ENCODE data around the gene STRIP1.
A peak's percentile ranks its signal among the peaks of the same experiment; 100 is the strongest.
"Not testable (repeated sequence)": the region's sequence is repeated elsewhere in the genome, so short reads cannot be mapped to it uniquely, and the experiment has no call there.

Gene STRIP1

DNA sequence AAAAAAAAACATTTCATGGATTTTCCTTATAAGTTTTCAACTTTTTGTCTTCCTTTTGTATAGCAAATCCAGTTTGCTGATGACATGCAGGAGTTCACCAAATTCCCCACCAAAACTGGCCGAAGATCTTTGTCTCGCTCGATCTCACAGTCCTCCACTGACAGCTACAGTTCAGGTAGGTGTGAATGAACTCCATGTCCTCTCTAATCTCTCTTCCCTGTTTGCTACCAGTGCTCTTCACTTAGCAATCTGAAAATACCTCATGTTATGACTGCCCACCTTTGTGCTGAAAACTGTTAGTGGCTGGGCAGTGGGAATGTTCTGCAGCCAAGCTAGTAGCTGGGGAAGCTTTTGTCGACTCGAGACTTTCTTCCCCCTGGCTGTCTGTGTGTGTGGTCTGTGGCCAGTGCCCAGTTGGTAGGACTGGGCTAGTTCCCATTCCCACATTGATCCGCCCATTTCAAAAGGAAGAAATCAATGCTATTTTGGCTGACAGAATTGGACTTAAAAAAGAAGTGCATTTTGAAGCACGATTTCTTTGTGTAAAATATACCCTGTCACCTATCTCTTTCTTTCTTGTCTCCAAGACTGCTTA, 25.4 kb upstream of the STRIP1 start:
- no peak for DNase-seq (ENCODE audit: low spot score)
- no peak for FAIRE-seq

- peak; percentile 52 for DNase-seq (ENCODE audit: low spot score)
- FAIRE-seq, result no peak
These were observed 22.8 kb upstream of the STRIP1 start for GRCh38 chr1:110011527-110012041.

GRCh38 chr1:110012100-110012780, 22.2 kb upstream of the STRIP1 start:
- no peak for FAIRE-seq

GRCh38 chr1:110017792-110018191, 16.6 kb upstream of the STRIP1 start:
- FAIRE-seq (no peak), DNase-seq (ENCODE audit: low spot score) (no peak)

More at GRCh38 chr1:110012100-110012780, 22.2 kb upstream of the STRIP1 start:
- no peak for DNase-seq (ENCODE audit: low spot score)

GRCh38 chr1:110018396-110018795, 16.0 kb upstream of the STRIP1 start:
- no peak for DNase-seq (ENCODE audit: low spot score)
- no peak for FAIRE-seq

- FAIRE-seq (no peak), DNase-seq (ENCODE audit: low spot score) (no peak)
These were observed 14.7 kb upstream of the STRIP1 start for GRCh38 chr1:110019770-110020169.

DNA sequence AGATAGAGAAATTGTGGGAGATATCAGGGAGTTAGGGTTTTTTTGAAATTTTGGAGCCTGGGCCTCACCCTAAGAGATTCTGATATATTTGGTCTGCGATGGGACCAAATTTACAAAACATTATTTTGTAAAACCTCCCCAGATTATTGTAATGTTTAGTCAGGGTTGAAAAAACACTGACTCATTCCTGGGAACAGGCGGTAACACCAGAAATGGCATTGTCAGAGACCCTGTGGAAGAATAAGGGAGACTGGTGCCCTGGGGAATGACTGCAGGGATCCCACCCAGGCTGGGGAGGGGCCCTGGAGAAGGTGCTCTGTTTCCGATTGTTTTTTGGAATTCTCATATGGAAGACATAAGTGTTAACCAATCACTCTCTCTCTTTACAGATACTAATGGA, 13.1 kb upstream of the STRIP1 start:
- FAIRE-seq (no peak), DNase-seq (ENCODE audit: low spot score) (no peak)

- DNase-seq (ENCODE audit: low spot score), result no peak
- peak; percentile 23 for FAIRE-seq
These were observed 9.8 kb upstream of the STRIP1 start for GRCh38 chr1:110024613-110025012.

DNA sequence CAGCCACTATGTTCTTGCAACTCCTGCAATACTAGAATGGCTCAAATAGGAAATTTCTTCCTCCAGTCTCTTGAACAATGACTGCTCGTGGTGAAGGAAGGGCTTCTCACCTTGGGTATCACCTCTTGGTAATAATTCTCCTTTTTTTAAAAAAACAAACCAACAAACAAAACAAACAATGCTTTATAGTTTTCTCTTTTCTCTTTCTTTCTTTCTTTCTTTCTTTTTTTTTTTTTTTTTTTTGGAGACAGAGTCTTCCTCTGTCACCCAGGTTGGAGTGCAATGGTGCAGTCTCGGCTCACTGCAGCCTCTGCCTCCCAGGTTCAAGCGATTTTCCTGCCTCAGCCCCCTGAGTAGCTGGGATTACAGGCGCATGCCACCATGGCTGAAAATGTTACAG, 3.7 kb upstream of the STRIP1 start:
- DNase-seq (ENCODE audit: low spot score); FAIRE-seq: not testable (repeated sequence)

GRCh38 chr1:110032327-110032726, 2.1 kb upstream of the STRIP1 start:
- no peak for DNase-seq (ENCODE audit: low spot score)
- FAIRE-seq, result no peak

- DNase-seq (ENCODE audit: low spot score) (no peak), FAIRE-seq (no peak)
These were observed 1.0 kb upstream of the STRIP1 start for GRCh38 chr1:110033421-110033820.

GRCh38 chr1:110034040-110034450, 379 bp upstream of the STRIP1 start:
- FAIRE-seq (no peak), DNase-seq (ENCODE audit: low spot score) (no peak)

DNA sequence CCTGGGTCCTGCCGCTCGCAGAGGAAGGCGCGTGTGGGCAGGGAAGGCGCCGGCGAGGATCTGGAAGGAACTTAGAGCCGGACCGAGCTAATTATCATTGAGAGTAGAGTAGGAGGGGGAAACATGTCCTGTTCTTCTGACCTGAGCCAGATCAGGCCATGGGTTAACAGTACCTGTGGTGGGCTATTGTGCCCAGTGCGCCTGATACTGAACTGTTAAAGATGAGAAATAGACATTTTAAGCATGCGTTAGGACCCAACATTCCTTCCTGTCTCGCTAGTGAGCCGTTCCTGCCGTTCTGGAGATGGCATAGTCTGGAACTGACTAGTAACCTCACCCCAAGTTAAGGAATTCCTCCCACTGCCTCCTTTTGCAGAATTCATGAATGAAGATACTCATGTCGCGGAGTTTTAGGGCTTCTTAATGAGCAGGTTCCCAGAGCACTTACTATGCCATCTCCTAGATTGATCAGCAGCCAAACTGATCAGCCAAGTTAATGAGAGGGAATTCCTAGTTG, 870 bp downstream of the STRIP1 start:
- FAIRE-seq, result no peak
- no peak for DNase-seq (ENCODE audit: low spot score)

DNA sequence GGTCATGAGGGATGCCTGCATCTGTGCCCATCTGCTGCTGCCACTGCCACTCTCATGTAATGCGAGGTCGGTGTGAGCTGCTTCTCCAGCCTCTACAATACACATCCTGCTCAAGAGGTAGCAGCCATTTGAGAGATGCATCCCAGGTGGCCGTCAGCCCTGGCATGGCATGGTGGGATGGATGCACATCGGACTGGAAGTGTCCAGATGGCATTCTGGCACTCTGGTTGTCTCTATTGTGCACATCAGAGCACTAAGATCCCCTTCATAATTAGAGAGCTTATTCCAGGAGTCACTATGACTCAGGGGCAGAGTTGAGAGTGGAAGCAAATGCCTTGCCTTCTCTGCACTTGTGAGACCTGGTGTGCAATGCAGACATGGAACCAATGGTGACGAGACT, 3.8 kb downstream of the STRIP1 start:
- FAIRE-seq (no peak), DNase-seq (ENCODE audit: low spot score) (no peak)

DNA sequence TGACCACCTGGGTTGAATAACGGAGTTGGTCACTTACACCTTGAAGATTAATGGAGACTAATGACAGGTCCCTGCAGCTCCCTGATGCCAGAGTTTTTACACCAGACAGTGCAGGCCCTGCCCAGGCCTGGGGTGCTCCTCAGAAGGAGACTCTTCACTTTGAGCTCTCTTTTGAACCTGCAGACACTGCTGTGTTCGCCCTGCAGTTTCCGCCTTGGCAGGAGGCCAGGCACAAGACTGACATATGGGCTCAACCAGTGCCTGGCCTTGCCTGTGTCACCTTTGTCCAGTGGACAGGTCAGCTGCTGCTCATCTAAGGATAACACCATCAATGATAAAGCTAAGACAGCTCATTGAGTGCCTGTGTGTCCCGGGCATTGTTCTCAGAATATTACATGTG, 5.2 kb downstream of the STRIP1 start:
- FAIRE-seq (no peak), DNase-seq (ENCODE audit: low spot score) (no peak)

GRCh38 chr1:110040548-110040947, 6.1 kb downstream of the STRIP1 start:
- no peak for DNase-seq (ENCODE audit: low spot score)
- no peak for FAIRE-seq

GRCh38 chr1:110043016-110043415, 8.6 kb downstream of the STRIP1 start:
- FAIRE-seq (no peak), DNase-seq (ENCODE audit: low spot score) (no peak)

DNA sequence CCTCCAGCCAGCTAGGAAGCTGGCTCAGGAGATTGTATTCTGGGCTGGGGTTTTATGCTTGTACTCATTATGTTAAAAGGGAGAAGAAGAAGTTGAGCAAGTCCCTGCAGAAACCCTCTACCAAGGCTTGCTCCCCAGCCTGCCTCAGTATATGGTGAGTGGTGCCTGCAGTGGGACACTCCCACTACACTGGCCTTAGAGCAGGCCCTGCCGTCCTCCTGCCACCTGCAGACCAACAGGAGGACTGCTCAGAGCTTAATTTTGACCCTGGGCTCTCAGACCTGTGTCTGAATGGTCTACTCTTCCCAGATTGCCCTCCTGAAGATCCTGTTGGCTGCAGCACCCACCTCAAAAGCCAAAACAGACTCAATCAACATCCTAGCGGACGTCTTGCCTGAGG, 13.0 kb downstream of the STRIP1 start:
- no peak for FAIRE-seq

GRCh38 chr1:110048240-110048639, 13.8 kb downstream of the STRIP1 start:
- FAIRE-seq, result peak; percentile 62

More for the DNA sequence above, 13.0 kb downstream of the STRIP1 start:
- no peak for DNase-seq (ENCODE audit: low spot score)

GRCh38 chr1:110048923-110049601, 14.6 kb downstream of the STRIP1 start:
- no peak for FAIRE-seq

More at GRCh38 chr1:110048240-110048639, 13.8 kb downstream of the STRIP1 start:
- DNase-seq (ENCODE audit: low spot score), result no peak

DNA sequence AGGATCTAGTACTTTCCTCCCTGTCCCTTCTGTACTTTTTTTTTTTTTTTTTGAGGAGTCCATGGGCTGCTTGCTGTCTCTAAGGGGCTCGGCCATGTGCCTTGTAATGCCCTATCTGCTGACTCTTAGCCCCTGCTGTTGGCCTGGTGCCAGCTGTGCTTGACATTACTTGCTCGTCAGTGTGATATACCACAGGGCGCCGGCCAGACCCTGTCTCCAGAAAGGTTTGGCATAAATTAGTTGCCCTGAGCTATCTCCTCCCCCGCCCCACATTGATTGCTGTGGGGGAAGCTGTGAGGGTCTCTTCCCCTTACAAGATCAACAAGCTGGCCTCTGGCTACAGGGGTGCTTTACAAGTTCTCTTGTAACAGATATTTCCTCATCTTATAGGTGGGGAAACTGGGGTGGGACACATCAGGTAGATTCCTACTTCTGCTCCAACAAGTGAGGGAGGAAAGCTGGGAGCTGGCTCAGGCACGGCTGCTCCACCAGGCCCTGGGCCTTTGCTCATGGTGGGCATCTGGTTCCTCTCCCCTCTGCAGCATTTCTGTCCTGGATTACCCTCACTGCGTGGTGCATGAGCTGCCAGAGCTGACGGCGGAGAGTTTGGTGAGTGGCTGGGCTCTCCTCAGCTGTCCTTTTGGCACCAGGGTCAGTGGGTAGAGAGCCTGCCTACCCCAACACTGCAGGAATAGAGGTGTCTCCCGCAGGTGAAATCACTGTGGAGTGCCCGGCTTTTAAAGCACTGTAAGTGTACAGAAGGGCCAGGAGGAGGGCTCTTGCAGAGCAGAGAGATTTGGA, 15.6 kb downstream of the STRIP1 start:
- FAIRE-seq, result no peak
- no peak for DNase-seq (ENCODE audit: low spot score)

More at GRCh38 chr1:110048923-110049601, 14.6 kb downstream of the STRIP1 start:
- DNase-seq (ENCODE audit: low spot score), result no peak

Data from urothelium cell line (cell line).